Astrocyte of the cerebellum (primary cell): ENCODE measurements around the gene PMPCA.

Experiments used
- DNase-seq: peaks from one replicate; pipeline ENCODE4 v3.0.0-alpha.2; 2011; ENCODE audit warnings: low read depth
- H3K4me3 ChIP-seq: 2 replicates; pipeline ENCODE4 v1.5.1; 2011; ENCODE audit warnings: mild to moderate bottlenecking, low read depth, low read length, moderate library complexity
- CTCF ChIP-seq: IDR thresholded peaks from 2 replicates; pipeline ENCODE4 v1.5.1; 2012; ENCODE audit warnings: low read length, low read depth, moderate library complexity, mild to moderate bottlenecking; ENCODE audit errors: missing control alignments
- in situ Hi-C: cut with HindIII; loops from 2 replicates; pipeline ENCODE4 v1.10.0; 2017; ENCODE audit warnings: low sequenced_read_pairs

The PMPCA gene

DNA sequence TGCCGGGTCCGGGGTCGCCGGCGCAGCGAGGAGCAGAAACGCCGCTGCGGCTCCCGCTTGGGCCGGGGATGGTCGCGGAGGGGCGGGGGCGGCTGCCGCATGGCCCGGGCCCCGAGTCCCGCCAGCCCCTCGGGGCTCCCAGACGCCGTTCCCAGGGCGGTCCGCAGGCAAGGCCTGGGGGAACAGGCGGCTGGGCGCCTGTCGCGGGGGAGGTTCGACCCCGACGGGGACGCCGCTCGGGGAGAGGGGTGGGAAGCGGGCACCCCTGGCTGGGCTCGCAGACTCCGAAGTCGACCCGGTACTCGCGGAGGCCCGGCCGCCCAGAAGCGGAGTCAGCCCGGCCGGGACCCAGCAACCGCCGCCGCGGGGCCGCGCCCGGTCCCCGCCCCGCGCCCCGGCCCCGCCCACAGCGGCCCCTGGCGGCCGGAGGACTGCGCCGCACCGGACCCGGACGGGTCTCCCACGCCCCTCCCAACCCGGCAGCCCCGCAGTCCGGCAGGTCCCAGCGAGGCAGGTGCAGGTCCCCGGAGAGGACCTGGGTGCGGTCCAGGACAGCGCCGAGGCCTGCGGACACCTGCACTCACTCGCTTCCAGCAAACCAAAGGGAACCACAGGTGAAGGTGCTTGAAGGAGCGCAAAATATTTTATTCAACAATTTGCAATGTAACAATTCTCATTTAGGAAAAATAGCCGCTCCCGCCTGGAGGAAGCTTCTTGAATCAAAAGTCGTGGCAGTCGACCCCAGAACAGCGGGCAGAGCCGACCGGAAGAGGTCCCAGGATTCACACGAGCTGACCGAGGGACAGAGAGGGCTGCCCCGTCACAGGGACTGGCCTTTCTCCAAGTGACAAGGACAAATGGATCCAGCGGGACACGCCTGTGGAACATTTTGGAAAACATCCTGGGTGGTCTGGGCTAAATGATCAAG is 29.3 kb downstream of the PMPCA start, which contains the start of gene INPP5E:
TSS of gene INPP5E (minus strand) at position 365 of the 928 bp plus-strand sequence. CDS start 426 bp downstream, outside the sequence.
- peak; percentile 62 for TF ChIP-seq CTCF
- in situ Hi-C loops, result no loop called here

DNA sequence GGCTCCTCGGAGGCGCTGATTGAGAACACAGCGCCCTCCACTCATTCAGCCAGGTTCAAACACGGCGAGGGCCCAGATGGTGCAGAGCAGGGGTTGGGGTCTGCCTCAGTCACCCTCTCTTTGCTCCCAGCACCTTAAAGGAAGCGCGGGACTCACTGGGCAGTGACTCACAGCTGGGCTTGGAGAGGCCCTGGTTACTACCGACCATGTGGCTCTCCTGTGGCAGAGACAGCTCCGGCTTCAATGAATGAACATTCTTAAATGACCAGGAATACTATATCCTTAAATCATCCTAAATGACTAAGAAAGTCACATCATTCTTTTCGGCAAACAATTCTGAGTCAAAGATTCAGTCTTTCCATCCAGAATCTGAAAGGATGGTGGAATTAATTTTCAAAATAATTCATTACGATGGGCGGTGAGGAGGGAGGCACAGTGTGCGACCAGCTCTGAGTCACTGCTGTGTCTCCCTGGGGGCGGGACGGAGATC is 30.8 kb downstream of the PMPCA start:
- DNase-seq, result no peak
- H3K4me3 ChIP-seq, result no peak overlapping the region

More for the DNA sequence above, 29.3 kb downstream of the PMPCA start, which contains the start of gene INPP5E:
- peak within 1 kb of the TSS; percentile 74 for H3K4me3 ChIP-seq
- peak; percentile 26 for DNase-seq

GRCh38 chr9:136441681-136442245 is 31.3 kb downstream of the PMPCA start:
- no peak for TF ChIP-seq CTCF
- in situ Hi-C loops, result no loop called here
- DNase-seq, result no peak
- no peak overlapping the region for H3K4me3 ChIP-seq

More for the DNA sequence above, 30.8 kb downstream of the PMPCA start:
- TF ChIP-seq CTCF, result no peak
- in situ Hi-C loops, result no loop called here

DNA sequence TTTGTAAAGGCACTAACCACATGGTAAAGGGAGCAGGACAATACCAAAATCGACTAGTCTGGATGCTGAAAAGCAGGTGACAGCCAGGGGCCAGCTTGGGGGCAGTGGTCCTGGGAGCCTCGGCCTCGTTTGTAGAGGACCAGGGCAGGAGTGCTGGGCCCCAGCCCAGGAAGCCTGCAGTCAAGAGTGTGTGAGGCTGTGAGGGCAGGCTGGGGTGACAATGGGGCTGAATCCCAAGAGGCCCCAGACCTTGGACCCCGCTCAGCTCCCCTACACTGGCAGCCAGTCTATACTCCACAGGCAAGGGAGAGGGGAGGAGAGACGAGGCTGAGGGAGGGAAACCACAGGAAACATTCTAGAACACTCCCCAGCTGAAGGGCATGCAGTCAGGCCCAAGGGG is 31.8 kb downstream of the PMPCA start:
- H3K4me3 ChIP-seq, result no peak overlapping the region
- in situ Hi-C loops, result no loop called here
- TF ChIP-seq CTCF, result no peak
- DNase-seq, result no peak

DNA sequence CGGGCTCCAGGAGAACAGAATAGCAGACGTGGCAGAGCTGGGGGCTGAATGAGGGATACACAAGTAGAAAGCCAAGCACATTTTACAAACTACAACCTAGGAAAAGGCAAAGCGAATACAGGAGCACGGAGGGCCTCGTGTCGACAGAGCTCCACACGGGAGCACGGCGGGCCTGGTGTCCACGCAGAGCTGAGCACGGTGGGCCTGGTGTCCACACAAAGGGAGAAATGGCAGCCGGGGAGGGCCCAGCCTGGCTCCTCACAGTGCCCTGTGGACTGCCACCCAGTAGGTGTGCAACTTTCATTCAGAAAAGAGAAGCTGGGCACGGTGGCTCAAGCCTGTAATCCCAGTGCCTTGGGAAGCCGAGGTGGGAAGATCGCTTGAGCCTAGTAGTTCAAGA is 32.6 kb downstream of the PMPCA start:
- H3K4me3 ChIP-seq, result no peak overlapping the region
- DNase-seq, result no peak
- in situ Hi-C loops, result no loop called here
- TF ChIP-seq CTCF, result no peak

DNA sequence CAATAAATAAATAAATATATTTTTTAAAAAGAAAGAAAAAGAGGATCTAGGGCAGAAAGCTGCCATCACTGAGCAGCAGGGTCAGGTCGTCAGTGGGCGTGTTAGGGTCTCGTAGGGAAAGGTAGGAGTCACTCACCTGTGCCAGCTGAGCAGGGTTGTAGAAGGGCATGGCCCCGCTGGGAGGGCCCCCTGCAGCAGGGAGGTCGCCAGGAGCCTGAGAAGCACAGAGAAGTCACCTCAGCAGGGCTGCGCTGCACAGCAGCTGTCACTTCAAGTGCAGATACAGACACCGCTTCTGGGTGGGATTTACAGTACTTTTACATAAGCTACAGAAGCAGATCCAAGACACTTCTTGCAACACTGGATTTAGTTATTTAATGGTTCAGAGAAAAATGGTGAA is 33.2 kb downstream of the PMPCA start:
- no peak overlapping the region for H3K4me3 ChIP-seq
- no peak for TF ChIP-seq CTCF
- in situ Hi-C loops, result no loop called here
- DNase-seq, result no peak
